HT1080 (cell line): ENCODE data around the gene C2orf42. TPM values are rescaled to one million over a fixed set of nuclear protein-coding genes. Genes with fewer than 3 reads are reported as not detected.
"Not testable (repeated sequence)": the region's sequence is repeated elsewhere in the genome, so short reads cannot be mapped to it uniquely, and the experiment has no call there.

Source experiments
- DNase-seq: peaks from one replicate; pipeline ENCODE4 v3.0.0-alpha.2; 2015; ENCODE audit warnings: low read depth
- total RNA-seq: library from RNA; depleted of rRNA; stranded (reverse); fragments of >200 nt; shearing (Covaris generic); gene quantifications from 2 replicates; pipeline ENCODE4 v1.2.3, GENCODE V29; 2014

C2orf42 gene
- total RNA-seq, 1 experiment from 2014 or later, result 14.7 TPM

DNA sequence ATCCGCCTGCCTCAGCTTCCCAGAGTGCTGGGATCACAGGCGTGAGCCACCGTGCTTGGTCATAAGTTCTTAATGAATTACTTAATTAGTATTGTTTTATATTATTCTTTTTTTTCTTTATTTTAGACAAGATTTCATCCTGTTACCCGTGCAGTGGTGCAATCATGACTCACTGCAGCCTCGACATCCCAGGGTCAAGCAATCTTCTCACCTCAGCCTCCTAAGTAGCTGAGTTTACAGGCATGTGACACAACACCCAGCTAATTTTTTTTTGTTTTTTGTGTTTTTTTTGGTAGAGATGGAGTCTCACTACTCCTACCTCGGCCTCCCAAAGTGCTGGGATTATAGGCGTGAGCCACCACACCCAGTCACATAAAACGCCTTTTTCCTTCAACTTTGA, 17.3 kb downstream of the C2orf42 start:
- no peak for DNase-seq

DNA sequence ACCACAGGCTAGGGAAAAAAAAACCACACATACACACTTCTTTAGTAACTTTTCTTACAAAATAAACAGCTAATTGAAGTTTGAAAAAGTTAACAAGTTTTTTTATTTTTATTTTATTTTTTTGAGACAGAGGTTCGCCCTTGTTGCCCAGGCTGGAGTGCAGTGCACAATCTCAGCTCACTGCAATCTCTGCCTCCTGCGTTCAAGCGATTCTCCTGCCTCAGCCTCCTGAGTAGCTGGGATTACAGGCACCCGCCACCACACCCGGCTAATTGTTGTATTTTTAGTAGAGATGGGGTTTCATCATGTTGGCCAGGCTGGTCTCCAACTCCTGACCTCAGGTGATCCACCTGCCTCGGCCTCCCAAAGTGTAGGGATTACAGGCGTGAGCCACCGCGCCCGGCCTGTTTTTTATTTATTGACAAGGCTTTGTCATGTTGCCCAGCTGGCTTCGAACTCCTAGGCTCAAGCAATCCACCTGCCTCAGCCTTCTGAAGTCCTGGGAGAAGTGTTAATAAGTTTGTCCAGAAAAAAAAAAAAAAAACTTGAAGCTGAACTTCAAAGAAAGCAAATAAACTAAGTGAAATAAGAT, 21.1 kb downstream of the C2orf42 start:
- DNase-seq, result not testable (repeated sequence)

DNA sequence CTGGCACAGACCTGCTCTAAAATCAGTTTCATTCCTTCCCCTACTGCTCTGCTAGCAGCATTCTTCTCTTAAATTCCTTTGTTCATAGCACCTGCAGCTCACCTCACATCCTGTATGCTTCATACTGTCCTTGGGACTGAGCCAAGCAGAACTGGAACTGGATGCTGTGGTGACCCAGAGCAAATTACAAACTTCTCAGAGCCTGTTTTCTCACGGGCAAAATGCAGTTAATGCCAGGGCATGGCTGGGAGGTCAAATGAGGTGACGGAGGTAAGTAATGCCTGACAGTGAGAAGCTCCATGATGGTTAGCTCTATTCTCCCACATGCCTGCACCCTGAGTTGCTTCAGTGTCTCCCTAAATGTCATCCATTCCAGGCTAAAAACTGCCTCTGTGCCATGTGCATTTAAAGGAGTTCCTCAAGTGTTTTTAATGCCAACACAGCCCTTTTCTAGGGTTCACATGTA, 29.7 kb downstream of the C2orf42 start:
- peak; percentile 18 for DNase-seq

DNA sequence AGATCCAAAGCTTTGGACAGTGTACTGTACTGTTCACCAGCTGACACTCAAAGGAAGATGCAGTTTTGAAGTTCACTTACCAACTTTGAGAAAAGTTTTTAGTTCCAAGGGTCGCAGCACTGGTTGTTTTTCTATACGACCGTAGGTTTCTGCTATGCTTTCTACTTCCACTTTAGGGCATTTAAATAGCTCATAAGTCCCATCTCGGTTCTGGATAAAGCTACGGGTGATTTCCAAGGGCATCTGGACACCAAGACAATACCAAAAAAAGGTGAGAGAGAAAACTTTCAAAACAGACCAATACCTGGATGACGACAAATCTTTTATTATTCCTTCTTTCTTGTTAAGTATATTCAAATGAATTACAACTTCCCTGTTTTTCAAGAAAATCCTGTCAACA, 30.3 kb downstream of the C2orf42 start:
- no peak for DNase-seq

DNA sequence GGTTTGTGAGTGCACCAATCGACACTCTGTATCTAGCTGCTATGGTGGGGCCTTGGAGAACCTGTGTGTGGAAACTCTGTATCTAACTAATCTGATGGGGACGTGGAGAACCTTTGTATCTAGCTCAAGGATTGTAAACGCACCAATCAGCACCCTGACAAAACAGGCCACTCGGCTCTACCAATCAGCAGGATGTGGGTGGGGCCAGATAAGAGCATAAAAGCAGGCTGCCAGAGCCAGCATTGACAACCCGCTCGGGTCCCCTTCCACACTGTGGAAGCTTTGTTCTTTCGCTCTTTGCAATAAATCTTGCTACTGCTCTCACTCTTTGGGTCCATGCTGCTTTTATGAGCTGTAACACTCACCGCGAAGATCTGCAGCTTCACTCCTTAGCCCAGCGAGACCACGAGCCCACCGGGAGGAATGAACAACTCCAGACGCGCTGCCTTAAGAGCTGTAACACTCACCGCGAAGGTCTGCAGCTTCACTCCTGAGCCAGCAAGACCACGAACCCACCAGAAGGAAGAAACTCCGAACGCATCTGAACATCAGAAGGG, 41.6 kb downstream of the C2orf42 start:
- DNase-seq, result not testable (repeated sequence)

DNA sequence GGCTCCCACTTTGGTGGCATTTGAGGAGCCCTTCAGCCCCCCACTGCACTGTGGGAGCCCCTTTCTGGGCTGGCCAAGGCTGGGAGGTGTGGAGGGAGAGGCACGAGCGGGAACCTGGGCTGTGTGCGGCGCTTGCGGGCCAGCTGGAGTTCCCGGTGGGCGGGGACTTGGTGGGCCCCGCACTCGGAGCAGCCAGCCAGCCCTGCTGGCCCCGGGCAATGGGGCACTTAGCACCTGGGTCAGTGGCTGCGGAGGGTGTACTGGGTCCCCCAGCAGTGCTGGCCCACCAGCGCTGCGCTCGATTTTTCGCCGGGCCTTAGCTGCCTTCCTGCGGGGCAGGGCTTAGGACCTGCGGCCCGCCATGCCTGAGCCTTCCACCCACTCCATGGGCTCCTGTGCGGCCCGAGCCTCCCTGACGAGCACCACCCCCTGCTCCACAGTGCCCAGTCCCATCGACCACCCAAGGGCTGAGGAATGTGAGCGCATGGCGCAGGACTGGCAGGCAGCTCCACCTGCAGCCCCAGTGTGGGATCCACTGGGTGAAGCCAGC, 42.5 kb downstream of the C2orf42 start:
- not testable (repeated sequence) for DNase-seq

DNA sequence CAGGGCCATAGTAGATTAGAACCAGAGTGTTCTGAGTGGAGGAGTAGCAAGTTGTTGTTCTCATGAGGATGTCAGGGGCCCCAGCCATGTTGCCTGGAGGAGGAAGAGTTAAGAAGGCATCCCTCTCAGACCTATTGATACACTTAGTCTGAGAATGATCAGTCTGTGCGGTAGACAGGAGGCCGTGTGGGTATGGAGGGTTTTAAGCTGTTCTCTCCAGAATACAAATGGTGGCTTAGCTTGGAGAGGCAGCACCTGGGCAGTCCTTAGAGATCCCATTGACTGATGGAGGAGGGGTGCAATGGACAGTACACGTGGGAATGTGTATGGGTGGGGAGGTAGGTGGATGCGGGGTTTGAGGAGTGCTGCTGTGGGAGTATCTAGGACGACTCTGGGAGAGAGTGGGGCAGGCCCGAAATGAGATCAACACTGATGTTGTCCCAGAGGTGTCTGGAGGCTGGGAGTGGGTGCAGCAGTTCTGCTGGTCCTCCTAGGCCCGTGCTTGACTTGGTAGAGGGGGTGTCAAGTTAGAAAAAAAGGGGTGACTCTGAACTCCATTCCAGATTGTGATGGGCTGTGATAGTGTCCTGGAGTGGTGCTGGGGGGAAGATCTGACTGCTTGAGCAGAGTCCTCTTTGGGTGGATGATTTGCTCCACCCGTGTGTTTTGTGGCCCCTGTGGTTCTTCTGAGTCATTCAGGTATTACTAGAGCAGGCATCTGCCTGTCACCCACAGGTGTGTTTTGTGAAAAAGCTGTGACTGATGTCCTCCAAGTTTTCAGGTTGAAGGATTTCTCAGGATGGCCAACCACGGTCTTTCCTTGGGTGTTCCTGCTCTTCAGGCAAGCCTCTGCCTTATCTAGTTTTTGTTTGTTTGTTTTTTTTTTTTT, 44.7 kb downstream of the C2orf42 start:
- DNase-seq, result no peak

DNA sequence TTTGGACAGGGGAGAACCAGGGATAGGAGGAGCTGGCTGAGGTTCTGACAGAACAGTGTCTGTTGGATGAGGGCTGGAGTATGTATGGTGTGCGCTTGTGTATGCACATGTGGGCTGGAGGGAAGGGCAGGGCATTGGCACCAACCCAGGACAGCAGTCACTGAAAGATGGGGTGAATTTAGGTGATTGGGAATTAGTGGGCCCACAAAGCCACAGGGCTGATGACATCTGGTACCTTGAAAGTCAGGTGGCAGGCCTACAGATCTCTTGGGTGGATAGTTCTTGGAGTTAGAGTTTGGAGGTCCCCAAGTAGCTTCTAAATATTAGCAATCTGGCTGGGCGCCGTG, 45.7 kb downstream of the C2orf42 start:
- DNase-seq, result no peak

DNA sequence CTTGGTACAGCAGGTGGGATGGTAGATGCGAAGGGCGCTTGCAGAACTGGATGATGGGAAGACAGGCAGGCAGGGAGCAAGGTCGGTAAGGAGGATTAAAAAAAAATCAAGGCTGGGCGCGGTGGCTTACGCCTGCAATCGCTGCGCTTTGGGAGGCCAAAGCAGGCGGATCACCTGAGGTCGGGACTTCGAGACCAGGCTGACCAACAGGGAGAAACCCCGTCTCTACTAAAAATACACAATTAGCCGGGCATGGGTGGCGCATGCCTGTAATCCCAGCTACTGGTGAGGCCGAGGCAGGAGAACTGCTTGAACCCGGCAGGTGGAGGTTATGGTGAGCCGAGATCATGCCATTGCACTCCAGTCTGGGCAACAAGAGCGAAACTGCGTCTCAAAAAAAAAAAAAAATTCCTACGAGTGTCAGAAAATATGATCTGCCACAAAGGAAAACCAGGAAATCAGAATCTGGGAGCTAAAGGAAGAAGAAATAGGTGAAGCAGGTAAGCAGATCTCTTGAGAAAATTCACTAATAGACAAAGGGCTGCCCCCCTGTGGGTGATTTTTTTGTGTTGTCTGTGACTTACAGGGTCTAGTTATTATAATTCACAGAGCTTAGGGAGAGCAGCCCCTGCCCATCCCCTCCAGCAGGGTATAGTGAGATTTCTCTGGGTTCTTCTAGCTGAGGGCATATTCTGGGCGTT, 46.2 kb downstream of the C2orf42 start:
- DNase-seq, result no peak

DNA sequence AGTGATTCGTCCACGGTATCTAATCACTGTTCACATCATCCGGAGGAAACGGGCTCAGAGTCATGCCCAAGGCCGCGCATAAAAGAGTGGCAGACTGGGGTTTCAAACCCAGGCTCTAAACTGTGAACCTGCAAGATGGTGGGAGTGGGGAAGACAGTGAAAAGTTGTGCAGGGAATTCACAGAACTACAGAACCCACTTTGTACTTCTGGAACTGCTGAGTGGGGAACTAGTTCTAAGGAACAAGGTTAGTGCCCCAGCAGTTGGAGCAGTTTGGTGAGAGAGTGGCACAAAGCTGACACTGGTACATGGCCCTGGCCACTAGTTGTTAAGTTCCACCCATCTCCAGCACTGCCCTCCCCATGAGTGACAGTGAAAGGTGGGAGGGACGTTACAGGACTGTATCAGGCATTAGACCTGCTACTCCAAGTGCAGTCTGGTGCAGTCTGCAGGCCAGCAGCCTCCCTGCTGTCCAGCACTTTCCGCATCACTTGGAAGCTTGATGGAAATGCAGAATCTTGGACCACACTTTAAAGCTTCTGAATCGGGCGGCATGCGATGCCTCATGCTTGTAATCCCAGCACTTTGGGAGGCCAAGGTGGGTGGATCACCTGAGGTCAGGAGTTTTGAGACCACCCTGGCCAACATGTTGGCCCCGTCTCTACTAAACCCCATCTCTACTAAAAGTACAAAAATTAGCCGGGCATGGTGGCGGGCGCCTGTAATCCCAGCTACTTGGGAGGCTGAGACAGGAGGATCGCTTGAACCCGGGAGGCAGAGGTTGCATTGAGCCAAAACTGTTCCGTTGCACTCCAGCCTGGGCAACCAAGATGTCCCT, 47.3 kb downstream of the C2orf42 start:
- peak; percentile 55 for DNase-seq

DNA sequence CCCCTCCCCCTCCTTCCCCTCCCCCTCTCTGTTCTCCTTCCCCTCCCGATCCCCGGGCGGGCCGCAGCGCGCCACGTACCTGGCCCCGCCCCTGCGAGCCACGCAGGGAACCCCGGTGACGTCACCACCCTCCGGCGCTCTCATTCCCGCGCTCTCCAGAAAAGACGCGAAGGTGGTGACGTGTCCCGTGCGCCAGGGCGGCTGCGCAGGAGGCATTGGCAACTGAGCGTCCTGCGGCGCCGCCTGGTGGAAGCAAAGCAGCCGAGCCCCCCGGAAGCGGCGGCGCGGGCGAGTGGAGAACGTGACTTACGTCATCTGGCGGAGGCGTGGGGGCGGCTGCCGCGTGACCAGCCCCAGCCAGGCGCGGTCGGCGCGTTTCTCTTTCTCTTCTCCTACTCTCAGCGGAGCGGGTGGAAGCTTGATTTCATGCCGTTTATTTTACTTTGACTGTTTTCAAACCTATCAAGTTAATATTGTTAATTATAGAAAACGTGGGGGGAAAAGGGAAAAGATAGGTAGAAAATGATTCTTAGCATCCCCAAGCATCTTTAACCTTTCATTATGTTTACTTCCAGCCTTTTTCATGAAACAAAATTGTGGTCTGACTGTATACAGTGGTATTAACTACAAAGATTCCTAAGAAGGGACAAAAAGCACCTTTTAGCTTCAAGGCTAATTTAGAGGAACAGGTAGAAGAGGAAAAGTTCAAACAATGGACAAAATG, 48.1 kb downstream of the C2orf42 start:
- DNase-seq, result peak; percentile 99

DNA sequence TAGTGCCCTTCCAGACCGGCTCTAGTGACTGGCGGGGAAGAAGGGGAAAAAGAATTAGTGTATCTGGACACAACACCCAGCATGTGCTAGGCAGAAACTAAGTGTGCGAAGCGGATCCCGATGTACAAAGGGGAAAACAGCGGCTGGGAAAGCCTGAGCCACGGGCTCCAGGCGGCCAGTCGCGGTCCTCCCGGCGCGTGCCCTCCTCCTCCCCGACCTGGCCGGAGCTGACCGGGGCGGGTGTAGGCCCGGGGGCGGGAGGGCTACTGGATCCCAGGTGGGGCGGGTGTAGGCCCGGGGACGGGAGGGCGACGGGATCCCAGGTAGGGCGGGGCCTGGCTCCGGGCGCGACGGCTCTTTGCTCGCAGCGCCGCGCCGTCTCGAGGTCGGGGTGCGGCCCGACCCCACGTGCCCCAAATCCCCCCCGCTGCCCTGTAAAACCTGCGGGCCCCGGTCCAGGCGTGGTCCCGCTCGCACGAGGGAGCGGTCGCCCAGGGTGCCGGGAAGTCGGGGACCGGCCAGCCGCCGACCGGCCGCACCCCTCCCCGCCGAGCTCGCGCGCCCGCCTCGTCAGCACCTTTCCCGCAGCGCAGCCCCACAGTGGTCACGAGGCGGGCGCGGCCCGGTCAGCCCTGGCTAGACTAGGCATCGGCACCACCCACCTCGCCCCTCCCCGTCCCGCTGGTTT, 48.8 kb downstream of the C2orf42 start:
- DNase-seq, result no peak

DNA sequence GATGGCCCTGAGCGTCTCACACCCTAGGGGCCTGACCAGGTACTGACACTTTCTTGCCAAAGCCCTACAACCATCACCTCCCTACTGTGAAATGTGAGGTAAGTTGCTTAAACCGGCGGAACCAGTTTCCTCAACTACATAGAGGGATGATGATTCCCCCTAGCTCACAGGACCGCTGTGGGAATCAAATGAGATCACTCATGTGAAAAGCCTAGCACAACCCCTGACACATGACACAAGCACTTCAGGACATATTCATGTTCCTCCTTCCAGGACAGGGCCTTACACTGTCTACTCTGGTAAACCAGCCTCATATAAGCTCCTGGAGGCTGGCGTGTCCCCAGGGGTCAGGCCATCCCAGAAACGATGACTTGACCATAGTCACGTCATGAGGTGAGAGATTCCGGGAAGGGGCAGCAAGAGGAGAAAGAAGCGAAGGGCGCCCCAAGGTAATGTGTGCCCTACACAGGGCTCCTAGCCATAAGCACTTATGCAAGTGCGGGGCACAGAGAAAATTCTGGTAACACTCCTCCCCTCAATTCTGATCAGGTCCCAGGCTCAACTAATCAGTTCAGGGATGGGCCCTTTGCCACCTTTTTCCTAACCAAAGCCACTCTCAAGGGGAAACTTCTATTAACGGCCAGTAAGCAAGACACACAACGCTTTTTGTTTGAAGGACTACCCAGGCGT, 49.5 kb downstream of the C2orf42 start:
- DNase-seq, result no peak

DNA sequence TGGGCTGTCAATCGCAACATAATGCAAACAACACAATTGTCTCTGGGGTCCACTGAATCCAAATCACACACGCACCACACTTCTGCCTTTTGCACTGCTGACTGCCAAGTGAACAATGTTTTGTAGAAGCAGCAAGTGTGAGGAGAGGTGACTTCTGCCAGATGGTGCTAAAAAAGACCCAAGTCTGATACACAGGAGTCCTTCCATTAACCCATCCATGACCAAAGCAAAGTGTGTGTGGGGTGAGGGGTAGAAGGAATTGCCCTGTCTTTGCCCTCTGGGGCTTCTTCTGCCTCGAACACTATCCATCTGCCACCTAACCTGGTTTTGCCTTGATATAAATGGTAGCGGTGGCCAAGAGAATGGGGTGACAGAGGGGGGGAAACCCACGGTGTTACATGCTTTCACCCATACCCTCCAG, 50.0 kb downstream of the C2orf42 start:
- DNase-seq, result no peak

DNA sequence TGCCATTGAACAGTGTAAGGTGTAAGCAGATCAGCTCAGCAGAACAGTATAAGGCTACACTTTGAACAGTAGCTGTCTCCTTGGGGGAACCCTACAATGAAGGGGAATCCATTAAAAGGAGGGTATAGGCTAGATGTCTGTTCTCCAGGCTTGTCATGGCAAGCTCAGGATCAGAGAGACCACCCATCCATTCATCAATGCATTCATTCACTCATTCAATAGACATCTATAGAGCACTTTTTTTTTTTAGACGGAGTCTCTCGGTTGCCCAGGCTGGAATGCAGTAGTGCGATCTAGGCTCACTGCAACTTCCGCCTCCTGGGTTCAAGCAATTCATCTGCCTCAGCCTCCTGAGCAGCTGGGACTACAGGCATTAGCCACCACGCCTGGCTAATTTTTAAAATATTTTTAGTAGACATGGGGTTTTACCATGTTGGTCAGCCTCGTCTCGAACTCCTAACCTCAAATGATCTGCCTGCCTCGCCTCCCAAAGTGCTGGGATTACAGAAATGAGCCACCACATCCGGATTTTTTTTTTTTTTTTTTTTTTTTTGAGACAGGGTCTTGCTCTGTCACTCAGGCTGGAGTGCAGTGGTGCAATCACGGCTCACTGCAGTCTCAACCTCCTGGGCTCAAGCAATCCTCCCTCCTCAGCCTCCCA, 56.4 kb downstream of the C2orf42 start:
- DNase-seq, result not testable (repeated sequence)

DNA sequence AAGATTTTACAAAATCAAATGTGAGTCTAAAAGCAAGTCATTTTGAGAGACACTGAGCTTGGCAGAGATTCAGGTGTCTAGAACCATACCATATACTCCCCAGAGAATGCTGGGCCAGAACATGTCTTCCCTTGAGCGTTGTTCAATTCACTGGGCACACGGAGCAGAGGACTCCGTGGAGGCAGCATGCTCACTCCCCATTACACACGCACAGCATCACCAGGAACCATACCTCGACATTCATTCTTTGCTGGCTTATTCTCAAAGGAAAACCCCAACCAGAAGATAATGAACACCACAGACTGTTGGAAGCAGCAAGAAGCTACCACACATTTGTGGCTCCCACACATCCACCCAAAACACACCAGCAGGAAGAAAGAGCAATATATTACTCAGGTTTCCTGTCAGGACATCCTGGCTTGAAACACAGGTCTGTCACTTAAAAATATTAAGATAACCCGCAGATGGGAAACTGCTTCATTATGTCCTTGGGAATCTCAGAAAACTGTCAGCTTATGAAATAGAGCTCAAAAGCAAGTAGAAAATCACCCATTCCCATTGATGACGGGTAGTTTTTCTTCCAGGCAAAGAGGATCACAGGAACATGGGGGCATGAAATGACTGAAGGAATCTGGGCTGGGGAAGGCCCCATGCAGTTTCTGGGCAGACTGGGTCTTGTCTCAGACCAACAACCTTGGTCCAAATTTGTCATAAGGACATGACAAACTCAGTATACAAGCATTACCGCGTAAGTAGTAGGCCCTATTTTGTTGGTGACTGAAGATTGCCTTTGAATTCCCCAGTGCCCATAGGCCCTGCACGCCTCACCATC, 57.1 kb downstream of the C2orf42 start:
- DNase-seq, result peak; percentile 11

DNA sequence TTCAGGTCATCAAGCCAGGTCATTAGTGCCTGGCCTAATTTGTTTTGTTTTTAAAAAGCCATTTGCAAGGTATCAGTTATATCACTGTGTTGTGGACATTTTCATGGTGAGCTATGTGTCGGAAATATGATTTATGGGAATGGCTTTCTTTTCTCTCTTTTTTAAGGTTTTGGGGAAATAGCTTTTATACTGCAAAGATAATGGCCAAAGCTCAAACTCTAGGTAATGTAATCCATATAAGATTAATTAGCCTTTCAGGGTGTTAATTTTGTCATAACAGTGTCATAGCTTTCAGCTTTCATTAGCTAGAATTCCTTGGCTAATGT, 57.7 kb downstream of the C2orf42 start:
- no peak for DNase-seq
